SK-N-SH (cell line): ENCODE data around the gene EEA1. TPM values are rescaled to one million over a fixed set of nuclear protein-coding genes. Genes with fewer than 3 reads are reported as not detected.
"Not testable (repeated sequence)": the region's sequence is repeated elsewhere in the genome, so short reads cannot be mapped to it uniquely, and the experiment has no call there.

ENCODE experiments used
- CTCF ChIA-PET: fragments of 300-600, 350-600 bp; formaldehyde crosslinking; extraction: SDS; loops from one replicate; lab custom pipeline; 2021; lab: Yijun Ruan, JAX
- POLR2A ChIA-PET: fragments of 350-600 bp; sonication (Branson Sonifier 250); formaldehyde crosslinking; extraction: SDS; loops from one replicate; lab custom pipeline; 2020; ENCODE audit warnings: antibody characterized with exemption, inconsistent platforms; lab: Yijun Ruan, JAX
- DNase-seq: peaks from one replicate; pipeline ENCODE4 v3.0.0; 2012
- H2AFZ ChIP-seq: fragments of 200-600 bp; sonication (generic); 2 replicates; pipeline ENCODE4 v1.8.1; 2016; ENCODE audit warnings: antibody characterized with exemption, mild to moderate bottlenecking, low read depth
- H3F3A ChIP-seq: fragments of 200-600 bp; sonication (generic); replicated peaks from 2 replicates; pipeline ENCODE3; 2016; ENCODE audit warnings: antibody characterized with exemption, mild to moderate bottlenecking; ENCODE audit not compliant: insufficient read depth
- H3K27ac ChIP-seq, 2 experiments: fragments of 200-500 bp in 1 of 2; fragments of 200-600 bp in 1 of 2; sonication (Bioruptor generic) in 1 of 2; sonication (generic), shearing (Covaris generic) in 1 of 2; 2 replicates each; pipeline versions ENCODE4 v1.5.1 to v1.6.1; 2014 to 2016; ENCODE audit warnings: low read depth in 2 of 2, inconsistent platforms in 1 of 2, low read length in 1 of 2, mild to moderate bottlenecking in 1 of 2, mixed read lengths in 1 of 2
- H3K27me3 ChIP-seq: fragments of 200-600 bp; sonication (generic), shearing (Covaris generic); 2 replicates; pipeline ENCODE4 v1.6.1; 2016; ENCODE audit warnings: mixed run types; ENCODE audit not compliant: insufficient read depth
- H3K36me3 ChIP-seq, 2 experiments: fragments of 200-500 bp in 1 of 2; fragments of 200-600 bp in 1 of 2; sonication (Bioruptor generic) in 1 of 2; sonication (generic) in 1 of 2; replicated peaks in 1 of 2; 2 replicates each; pipeline versions ENCODE3 to v1.5.1; 2014 to 2016; ENCODE audit warnings: low read length in 1 of 2, mild to moderate bottlenecking in 1 of 2; ENCODE audit not compliant: insufficient read depth in 2 of 2, control insufficient read depth in 1 of 2
- H3K4me1 ChIP-seq, 2 experiments: fragments of 200-500 bp in 1 of 2; fragments of 200-600 bp in 1 of 2; sonication (Bioruptor generic) in 1 of 2; sonication (generic), shearing (Covaris generic) in 1 of 2; 2 replicates each; pipeline versions ENCODE4 v1.5.1 to v1.6.1; 2014 to 2016; ENCODE audit warnings: low read depth in 1 of 2, low read length in 1 of 2, mixed run types in 1 of 2; ENCODE audit not compliant: insufficient read depth in 2 of 2, control insufficient read depth in 1 of 2
- H3K4me2 ChIP-seq: fragments of 200-600 bp; sonication (generic), shearing (Covaris generic); 2 replicates; pipeline ENCODE4 v1.6.1; 2017; ENCODE audit warnings: mixed run types
- H3K4me3 ChIP-seq, 2 experiments: fragments of 200-500 bp in 1 of 2; fragments of 200-600 bp in 1 of 2; sonication (Bioruptor generic) in 1 of 2; sonication (generic), shearing (Covaris generic) in 1 of 2; 2 replicates each; pipeline versions ENCODE4 v1.5.1 to v1.8.1; 2014 to 2016; ENCODE audit warnings: low read depth in 2 of 2, inconsistent platforms in 1 of 2, low read length in 1 of 2, mild to moderate bottlenecking in 1 of 2, mixed read lengths in 1 of 2, moderate library complexity in 1 of 2
- H3K79me2 ChIP-seq: fragments of 200-600 bp; sonication (generic); 2 replicates; pipeline ENCODE4 v1.8.1; 2017; ENCODE audit warnings: mild to moderate bottlenecking; ENCODE audit not compliant: insufficient read depth
- H3K9ac ChIP-seq: fragments of 200-600 bp; sonication (generic); 2 replicates; pipeline ENCODE4 v1.6.1; 2017; ENCODE audit warnings: mixed run types
- H3K9me2 ChIP-seq: fragments of 200-600 bp; sonication (generic); 2 replicates; pipeline ENCODE4 v1.6.1; 2017; ENCODE audit warnings: mixed run types
- H3K9me3 ChIP-seq: fragments of 200-600 bp; sonication (generic); 2 replicates; pipeline ENCODE4 v1.6.1; 2017; ENCODE audit warnings: mixed run types, mild to moderate bottlenecking, moderate library complexity
- H4K20me1 ChIP-seq: fragments of 200-600 bp; sonication (generic); 2 replicates; pipeline ENCODE4 v1.6.1; 2017; ENCODE audit warnings: mild to moderate bottlenecking, mixed run types; ENCODE audit not compliant: insufficient read depth
- CHD2 ChIP-seq: fragments of 150-350 bp; IDR thresholded peaks from 2 replicates; pipeline ENCODE4 v1.6.1; 2018; ENCODE audit warnings: low read length; ENCODE audit not compliant: partially characterized antibody
- ELF1 ChIP-seq: IDR thresholded peaks from 2 replicates; pipeline ENCODE4 v1.4.0; 2012
- FOSL2 ChIP-seq: IDR thresholded peaks from 2 replicates; pipeline ENCODE4 v1.4.0; 2012; ENCODE audit warnings: low read depth, mild to moderate bottlenecking, moderate library complexity, borderline replicate concordance
- FOXJ3 ChIP-seq: sonication (generic); formaldehyde crosslinking; IDR thresholded peaks from 2 replicates; pipeline ENCODE4 v1.5.1; 2020; ENCODE audit warnings: mild to moderate bottlenecking, missing genetic modification reagents
- GABPA ChIP-seq: IDR thresholded peaks from 2 replicates; pipeline ENCODE4 v1.4.0; 2012; ENCODE audit warnings: low read depth, mild to moderate bottlenecking
- JUND ChIP-seq: IDR thresholded peaks from 2 replicates; pipeline ENCODE4 v1.4.0; 2012
- MXI1 ChIP-seq: IDR thresholded peaks from 2 replicates; pipeline ENCODE4 v1.6.1; 2012; ENCODE audit warnings: mild to moderate bottlenecking, low read depth, low read length, improper control_type of control experiment
- NRF1 ChIP-seq: IDR thresholded peaks from 2 replicates; pipeline ENCODE4 v1.6.1; 2012; ENCODE audit warnings: low read depth, mild to moderate bottlenecking, low read length
- RFX5 ChIP-seq: IDR thresholded peaks from 2 replicates; pipeline ENCODE4 v1.6.1; 2012; ENCODE audit warnings: mild to moderate bottlenecking, improper control_type of control experiment, low read length
- TAF1 ChIP-seq: IDR thresholded peaks from 2 replicates; pipeline ENCODE4 v1.6.1; 2012; ENCODE audit warnings: low read depth, mild to moderate bottlenecking, low read length, moderate library complexity, borderline replicate concordance
- TEAD4 ChIP-seq: IDR thresholded peaks from 2 replicates; pipeline ENCODE4 v1.4.0; 2012; ENCODE audit warnings: mild to moderate bottlenecking, borderline replicate concordance; ENCODE audit not compliant: insufficient read depth
- WGBS: methylation state at CpG from one replicate; pipeline ENCODE4 v1.1.6; 2017; ENCODE audit warnings: low lambda C conversion rate; 5-methylcytosine and 5-hydroxymethylcytosine counted together
- polyA plus RNA-seq, 3 experiments: library from polyadenylated mRNA; depleted of rRNA; stranded (reverse); fragments of >200 nt; gene quantifications; 2 replicates each; pipeline ENCODE4 v1.2.3, GENCODE V29; 2012
- TF ChIP-seq, protein P1 (sequence below): IDR thresholded peaks from 2 replicates; pipeline ENCODE4 v1.4.0; 2012; ENCODE audit warnings: low read depth, borderline replicate concordance
- TF ChIP-seq, protein P2 (sequence below): IDR thresholded peaks from 2 replicates; pipeline ENCODE4 v1.4.0; 2012; ENCODE audit warnings: low read depth, borderline replicate concordance

Gene EEA1
- polyA plus RNA-seq, 1 of the 3 experiments (the other 2 are of a cell fraction), result 1.5 TPM

DNA sequence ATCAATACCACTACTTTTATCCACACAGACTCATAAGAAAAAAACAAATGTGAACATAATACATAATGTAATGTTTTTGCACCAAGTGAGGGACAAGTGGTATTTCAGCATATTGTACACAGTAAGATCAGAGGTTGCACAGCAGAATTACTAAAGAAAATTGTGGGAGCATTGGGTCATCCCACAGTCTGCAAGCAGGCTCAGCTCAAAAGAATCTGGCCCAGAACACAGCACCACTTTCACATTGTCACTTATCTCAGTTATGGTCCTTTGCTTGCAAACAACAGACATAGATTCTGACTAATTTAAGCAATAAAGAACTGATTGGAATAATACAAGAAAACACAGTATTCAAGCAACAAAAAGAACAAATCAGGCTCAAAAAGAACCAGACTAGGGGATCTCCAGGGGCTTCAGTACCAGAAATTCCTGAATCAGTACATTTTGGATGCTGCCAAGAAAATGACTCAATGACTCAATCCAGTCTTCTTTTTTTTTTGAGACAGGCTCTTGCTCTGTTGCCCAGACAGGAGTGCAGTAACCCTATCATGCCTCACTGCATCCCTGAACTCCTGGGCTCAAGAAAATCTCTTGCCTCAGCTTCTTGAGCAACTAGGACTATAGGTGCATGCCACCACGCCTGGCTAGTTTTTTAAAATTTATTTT, 42.9 kb upstream of the EEA1 start (continued):
- TF ChIP-seq, protein P1, sequence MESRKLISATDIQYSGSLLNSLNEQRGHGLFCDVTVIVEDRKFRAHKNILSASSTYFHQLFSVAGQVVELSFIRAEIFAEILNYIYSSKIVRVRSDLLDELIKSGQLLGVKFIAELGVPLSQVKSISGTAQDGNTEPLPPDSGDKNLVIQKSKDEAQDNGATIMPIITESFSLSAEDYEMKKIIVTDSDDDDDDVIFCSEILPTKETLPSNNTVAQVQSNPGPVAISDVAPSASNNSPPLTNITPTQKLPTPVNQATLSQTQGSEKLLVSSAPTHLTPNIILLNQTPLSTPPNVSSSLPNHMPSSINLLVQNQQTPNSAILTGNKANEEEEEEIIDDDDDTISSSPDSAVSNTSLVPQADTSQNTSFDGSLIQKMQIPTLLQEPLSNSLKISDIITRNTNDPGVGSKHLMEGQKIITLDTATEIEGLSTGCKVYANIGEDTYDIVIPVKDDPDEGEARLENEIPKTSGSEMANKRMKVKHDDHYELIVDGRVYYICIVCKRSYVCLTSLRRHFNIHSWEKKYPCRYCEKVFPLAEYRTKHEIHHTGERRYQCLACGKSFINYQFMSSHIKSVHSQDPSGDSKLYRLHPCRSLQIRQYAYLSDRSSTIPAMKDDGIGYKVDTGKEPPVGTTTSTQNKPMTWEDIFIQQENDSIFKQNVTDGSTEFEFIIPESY, result no peak
- TF ChIP-seq GABPA (no peak), RFX5 (no peak), FOXJ3 (CRISPR knock-in tag) (no peak), TAF1 (no peak), CHD2 (no peak), JUND (peak; percentile 3; the same call in 1 of the 2 replicates), MXI1 (no peak)
- TF ChIP-seq, protein P2, sequence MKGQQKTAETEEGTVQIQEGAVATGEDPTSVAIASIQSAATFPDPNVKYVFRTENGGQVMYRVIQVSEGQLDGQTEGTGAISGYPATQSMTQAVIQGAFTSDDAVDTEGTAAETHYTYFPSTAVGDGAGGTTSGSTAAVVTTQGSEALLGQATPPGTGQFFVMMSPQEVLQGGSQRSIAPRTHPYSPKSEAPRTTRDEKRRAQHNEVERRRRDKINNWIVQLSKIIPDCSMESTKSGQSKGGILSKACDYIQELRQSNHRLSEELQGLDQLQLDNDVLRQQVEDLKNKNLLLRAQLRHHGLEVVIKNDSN, result no peak

GRCh38 chr12:92968176-92968813, 39.2 kb upstream of the EEA1 start:
- Histone ChIP-seq H3K9ac (no peak overlapping the region), H3K4me3 (no peak overlapping the region), H3K79me2 (no peaks in the 10 kb centered on the region), H3K27ac (no peak overlapping the region), H3K9me2 (no peaks in the 10 kb centered on the region), H3K27me3 (no peaks in the 10 kb centered on the region), H3K4me1 (no peaks in the 10 kb centered on the region), H2AFZ (no peak overlapping the region), H3K9me3 (no peaks in the 10 kb centered on the region), H3F3A (peaks cover 19% of the 10 kb centered on the region), H4K20me1 (no peaks in the 10 kb centered on the region), H3K36me3 (no peaks in the 10 kb centered on the region), H3K4me2 (no peak overlapping the region)
- ChIA-PET POLR2A (no interaction called here), CTCF (interaction anchor here (0.8 to 1.3 kb wide), 2 partner anchors 19 to 183 kb away, joined by 3 to 4 read pairs; no protein-coding TSS in a partner anchor)
- WGBS, result 70% methylated on average over 3 of the region's 3 CpGs
- DNase-seq, result no peak
- TF ChIP-seq FOSL2 (no peak), JUND (no peak), CHD2 (no peak), TEAD4 (no peak), TAF1 (no peak), NRF1 (no peak), ELF1 (no peak)
- TF ChIP-seq, protein P1, result no peak
- TF ChIP-seq, protein P2, result no peak

DNA sequence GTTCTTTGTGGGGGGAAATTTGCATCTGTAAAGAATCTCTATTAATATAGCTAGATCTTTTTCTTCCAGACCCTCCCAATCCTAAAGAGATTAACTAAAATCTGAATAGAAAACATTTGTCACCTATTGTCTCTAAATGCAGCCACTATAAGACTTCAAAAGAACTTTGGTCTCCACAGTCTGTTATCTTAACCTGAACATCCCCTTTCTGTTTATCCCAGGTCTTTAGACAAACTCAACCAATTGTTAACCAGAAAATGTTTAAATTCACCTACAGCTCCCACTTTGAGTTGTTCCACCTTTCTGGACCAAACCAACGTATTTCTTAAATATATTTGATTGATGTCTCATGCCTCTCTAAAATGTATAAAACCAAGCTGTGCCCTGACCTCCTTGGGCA, 35.3 kb upstream of the EEA1 start:
- DNase-seq, H3K27ac ChIP-seq, POLR2A ChIA-PET, H3K27me3 ChIP-seq, H3K9ac ChIP-seq, H3K9me3 ChIP-seq, H3K4me3 ChIP-seq, CTCF ChIA-PET, H3K4me1 ChIP-seq, H3K4me2 ChIP-seq, H4K20me1 ChIP-seq, H3K79me2 ChIP-seq, H3K36me3 ChIP-seq, H3F3A ChIP-seq, H3K9me2 ChIP-seq: not testable (repeated sequence)
- 50% methylated on average over 1 of the region's 1 CpG for WGBS
- H2AFZ ChIP-seq, result peak overlapping the region; percentile 29; the same call in 1 of the 2 replicates
